Fibroblast of skin of scalp (primary cell): ENCODE results near the gene TSKU.
"Not testable (repeated sequence)": the region's sequence is repeated elsewhere in the genome, so short reads cannot be mapped to it uniquely, and the experiment has no call there.

Experiments used
- DNase-seq: peaks from one replicate; pipeline ENCODE4 v3.0.0-alpha.2; 2013

TSKU gene

GRCh38 chr11:76826508-76826907 lies 43.4 kb downstream of the TSKU start:
- DNase-seq = not testable (repeated sequence)

GRCh38 chr11:76827005-76827404 lies 43.8 kb downstream of the TSKU start:
- DNase-seq = not testable (repeated sequence)

- DNase-seq = peak; percentile 86
These were observed 47.6 kb downstream of the TSKU start for GRCh38 chr11:76830639-76831327.

- DNase-seq = no peak
These were observed 48.6 kb downstream of the TSKU start for GRCh38 chr11:76831686-76832310.

- DNase-seq = no peak
These were observed 49.2 kb downstream of the TSKU start for GRCh38 chr11:76832361-76832760.

GRCh38 chr11:76834151-76834550 lies 51.0 kb downstream of the TSKU start:
- DNase-seq = no peak

GRCh38 chr11:76835036-76835435 lies 51.9 kb downstream of the TSKU start:
- no peak for DNase-seq

GRCh38 chr11:76835928-76836612 lies 52.9 kb downstream of the TSKU start:
- peak; percentile 53 for DNase-seq

- DNase-seq = no peak
These were observed 53.6 kb downstream of the TSKU start for GRCh38 chr11:76836613-76837291.

GRCh38 chr11:76837696-76838677 lies 54.8 kb downstream of the TSKU start:
- DNase-seq = no peak

GRCh38 chr11:76838678-76839068 lies 55.5 kb downstream of the TSKU start:
- DNase-seq = peak; percentile 54

- DNase-seq = no peak
These were observed 56.2 kb downstream of the TSKU start for GRCh38 chr11:76839311-76839710.

- no peak for DNase-seq
These were observed 58.8 kb downstream of the TSKU start for GRCh38 chr11:76841923-76842452.

GRCh38 chr11:76843907-76844306 lies 60.8 kb downstream of the TSKU start:
- DNase-seq = no peak

- no peak for DNase-seq
These were observed 61.4 kb downstream of the TSKU start for GRCh38 chr11:76844511-76844910.

- no peak for DNase-seq
These were observed 61.9 kb downstream of the TSKU start for GRCh38 chr11:76845069-76845468.

GRCh38 chr11:76846441-76846840 lies 63.3 kb downstream of the TSKU start:
- no peak for DNase-seq
